ENCODE results near the gene MROH8.
A peak's percentile ranks its signal among the peaks of the same experiment; 100 is the strongest.
"Not testable (repeated sequence)": the region's sequence is repeated elsewhere in the genome, so short reads cannot be mapped to it uniquely, and the experiment has no call there.

MROH8 gene

DNA sequence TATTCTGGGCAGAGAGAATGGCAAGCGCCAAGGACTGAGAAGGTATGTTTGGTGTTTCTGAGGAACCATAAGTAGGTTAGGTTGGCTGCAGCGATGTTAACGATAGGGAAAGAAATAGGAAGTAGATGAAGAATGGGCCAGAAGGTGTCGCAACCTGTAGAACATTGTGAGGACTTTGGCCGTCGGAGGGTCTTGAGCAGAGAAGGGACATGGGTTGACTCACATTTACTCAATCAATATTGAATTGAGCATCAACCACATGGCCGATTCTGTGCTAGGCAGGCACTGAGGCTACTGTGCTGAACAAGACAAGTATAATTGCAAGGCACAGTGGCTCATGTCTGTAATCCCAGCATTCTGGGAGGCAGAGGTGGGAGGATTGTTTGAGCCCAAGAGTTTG lies 27.1 kb downstream of the MROH8 start:
- DNase-seq = no peak

DNA sequence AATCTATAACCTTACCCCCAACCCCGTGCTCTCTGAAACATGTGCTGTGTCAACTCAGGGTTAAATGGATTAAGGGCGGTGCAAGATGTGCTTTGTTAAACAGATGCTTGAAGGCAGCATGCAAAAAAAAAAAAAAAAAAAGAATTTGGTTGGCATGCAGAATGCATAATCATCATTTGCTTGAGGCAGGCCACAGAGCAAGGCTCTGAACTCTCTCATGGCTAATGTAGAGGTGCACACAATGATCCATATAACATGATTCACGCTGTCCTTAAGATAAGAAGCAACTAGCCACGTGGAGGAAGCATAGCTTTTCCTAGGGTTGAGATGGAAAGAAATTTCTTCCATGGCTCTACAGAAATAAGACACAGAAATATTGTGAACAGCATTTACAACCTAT lies 27.8 kb downstream of the MROH8 start:
- DNase-seq = no peak

- DNase-seq = not testable (repeated sequence)
Observed at GRCh38 chr20:37150864-37151263, 28.5 kb downstream of the MROH8 start.

GRCh38 chr20:37147250-37147649 lies 32.1 kb downstream of the MROH8 start:
- no peak for DNase-seq

- no peak for DNase-seq
Observed at GRCh38 chr20:37144856-37145404, 34.4 kb downstream of the MROH8 start.

GRCh38 chr20:37142708-37143107 lies 36.6 kb downstream of the MROH8 start:
- no peak for DNase-seq

DNA sequence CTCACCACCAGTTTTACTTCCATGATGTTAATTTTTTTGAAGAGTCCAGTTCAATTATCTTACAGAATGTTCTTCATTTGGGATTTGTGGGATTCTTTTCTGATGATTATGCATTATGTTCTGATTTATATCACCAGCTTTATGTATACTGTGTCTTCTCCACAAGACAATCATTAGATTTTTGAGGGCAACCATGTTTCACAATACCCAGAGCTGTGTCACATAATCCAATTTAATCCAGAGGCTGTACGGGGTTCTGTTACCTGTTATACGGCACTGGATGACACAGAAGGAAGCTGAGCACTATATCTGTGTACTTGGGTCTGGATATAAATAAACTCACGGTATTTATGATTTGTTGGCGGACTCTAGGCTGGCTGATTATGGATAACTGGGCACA lies 41.8 kb downstream of the MROH8 start:
- no peak for DNase-seq

DNA sequence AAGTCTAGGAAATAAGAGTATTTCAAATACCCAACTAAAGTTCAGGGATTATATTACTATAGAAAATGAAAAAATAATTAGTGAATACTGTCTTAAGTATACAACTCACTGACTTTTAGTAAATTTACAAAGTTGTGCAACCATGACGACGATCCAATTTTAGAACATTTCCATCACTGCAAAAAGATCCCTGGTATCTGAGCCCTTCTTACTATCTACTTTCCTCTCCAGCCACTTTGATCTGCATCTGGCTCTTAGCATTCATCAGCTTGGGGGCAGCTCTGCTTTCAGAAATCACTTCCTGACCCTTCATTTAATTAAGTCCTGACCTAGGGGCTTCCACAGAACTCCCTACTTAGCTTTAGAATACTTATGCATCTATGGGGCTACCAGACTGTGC lies 45.4 kb downstream of the MROH8 start:
- DNase-seq = no peak

DNA sequence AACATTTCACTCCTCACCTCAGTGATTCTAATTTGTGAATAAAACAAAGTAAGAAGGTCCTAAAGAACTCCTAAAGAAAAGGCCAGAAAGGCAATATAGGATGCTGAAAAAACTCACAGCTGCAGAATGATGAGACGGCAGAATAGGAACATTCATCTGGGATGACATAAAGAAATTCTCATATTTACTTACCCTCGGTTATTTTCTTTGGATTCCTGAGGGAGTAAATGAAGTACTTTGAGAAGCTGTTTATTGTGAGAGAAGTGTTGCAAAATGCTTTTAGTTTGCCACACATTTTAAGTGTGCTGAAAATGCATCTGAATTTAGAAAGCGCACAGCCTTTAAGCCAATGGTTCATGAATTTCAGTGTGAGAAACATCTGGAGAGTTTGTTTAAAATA lies 47.9 kb downstream of the MROH8 start:
- no peak for DNase-seq

GRCh38 chr20:37128803-37129202 lies 50.5 kb downstream of the MROH8 start:
- DNase-seq = no peak

DNA sequence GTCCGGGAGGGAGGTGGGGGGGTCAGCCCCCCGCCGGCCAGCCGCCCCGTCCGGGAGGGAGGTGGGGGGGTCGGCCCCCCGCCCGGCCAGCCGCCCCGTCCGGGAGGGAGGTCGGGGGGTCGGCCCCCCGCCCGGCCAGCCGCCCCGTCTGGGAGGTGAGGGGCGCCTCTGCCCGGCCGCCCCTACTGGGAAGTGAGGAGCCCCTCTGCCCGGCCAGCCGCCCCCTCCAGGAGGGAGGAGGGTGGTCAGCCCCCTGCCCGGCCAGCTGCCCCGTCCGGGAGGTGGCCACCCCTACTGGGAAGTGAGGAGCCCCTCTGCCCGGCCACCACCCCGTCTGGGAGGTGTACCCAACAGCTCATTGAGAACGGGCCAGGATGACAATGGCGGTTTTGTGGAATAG lies 53.1 kb downstream of the MROH8 start:
- DNase-seq = not testable (repeated sequence)

DNA sequence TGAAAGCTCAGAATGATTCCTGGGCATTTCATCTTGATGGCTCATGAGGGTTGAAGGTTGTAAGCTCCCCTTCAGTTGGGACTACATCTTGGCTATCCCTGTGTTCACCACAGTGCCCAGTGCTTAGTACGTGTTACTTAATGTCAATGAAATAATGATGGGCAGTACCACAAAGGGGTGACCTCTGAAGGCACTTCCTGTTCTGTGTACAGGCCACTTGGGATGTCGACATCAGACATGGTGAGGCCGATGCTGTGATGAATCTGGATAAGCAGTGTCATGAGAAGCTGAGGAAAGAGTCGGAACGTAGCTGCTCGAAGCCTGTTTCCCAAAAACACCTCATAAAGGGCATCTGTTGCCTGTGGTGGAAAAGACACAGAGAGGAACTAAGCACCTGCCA lies 55.9 kb downstream of the MROH8 start:
- DNase-seq = no peak

DNA sequence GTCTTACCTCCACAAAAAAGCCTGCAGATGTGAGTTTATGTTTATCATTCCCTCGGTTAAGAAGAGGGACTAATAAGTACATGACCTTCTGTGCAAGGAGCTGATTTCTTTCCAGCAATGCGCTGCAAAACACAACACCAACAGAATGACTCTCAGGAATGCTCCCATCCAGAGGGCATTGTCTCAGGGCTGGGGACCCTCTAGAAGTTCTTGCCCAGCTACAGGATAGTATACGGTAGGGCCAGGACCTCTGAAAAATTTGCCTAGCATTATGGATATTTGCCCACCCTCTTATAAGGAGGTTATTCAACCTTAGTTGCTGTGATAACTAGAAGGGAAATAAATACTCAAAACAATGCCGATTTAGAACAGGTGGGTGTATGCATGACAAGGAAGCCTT lies 58.9 kb downstream of the MROH8 start:
- no peak for DNase-seq

DNA sequence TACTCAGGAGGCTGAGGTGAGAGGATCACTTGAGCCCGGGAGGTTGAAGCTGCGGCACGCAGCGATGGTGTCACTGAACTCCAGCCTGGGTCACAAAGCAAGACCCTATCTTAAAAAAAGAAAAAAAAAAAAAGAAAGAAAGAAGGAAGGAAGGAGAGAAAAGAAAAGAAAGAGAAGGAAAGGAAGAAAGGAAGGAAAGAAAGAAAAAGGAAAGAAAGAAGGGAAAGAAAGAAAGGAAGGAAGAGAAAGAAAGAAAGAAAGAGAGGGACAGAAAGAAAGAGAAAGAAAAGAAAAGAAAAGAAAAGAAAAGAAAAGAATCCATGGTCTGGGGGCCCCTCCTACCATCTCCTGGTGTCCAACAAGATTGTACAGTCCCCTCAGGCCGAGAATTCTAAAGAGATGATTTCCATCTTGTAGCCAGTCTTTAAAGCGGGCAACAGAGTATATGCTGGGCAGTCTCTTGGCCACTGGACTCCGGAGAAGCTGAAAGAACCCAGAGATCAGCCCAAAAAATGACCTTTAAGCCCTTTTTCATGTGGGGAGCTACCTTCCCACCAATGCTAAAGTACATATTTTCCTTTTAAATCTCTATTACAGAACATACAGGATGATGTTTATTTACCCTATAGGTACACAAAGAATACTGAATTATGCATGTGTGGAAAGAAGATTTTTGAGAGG lies 59.9 kb downstream of the MROH8 start:
- no peak for DNase-seq

GRCh38 chr20:37114012-37114411 lies 65.3 kb downstream of the MROH8 start:
- no peak for DNase-seq

DNA sequence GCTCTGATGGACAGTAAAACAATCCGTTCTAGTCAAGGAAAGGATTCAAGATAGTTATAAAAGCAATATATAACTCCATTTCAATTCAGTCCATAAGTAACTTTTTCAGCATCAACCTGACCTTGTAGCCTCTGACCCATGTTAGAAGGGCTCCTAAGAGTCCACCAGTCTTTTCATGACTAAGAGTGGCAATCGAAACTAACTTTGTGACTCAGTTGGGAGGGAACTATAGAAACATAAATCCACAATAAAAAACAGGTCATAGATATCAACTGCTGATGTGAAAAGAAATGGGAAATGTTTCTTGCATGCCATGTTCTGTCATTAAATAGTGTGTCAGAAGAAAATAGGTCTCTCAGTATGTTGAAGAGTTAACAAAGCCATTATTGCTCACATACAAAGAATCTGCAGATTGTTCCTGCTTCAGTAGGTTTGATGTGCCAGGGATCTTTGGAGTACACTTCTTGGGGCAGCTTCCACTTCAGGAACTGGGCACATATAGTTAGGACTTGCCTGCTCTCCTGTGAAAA lies 67.4 kb downstream of the MROH8 start:
- no peak for DNase-seq

GRCh38 chr20:37108676-37109075 lies 70.7 kb downstream of the MROH8 start:
- DNase-seq = no peak

DNA sequence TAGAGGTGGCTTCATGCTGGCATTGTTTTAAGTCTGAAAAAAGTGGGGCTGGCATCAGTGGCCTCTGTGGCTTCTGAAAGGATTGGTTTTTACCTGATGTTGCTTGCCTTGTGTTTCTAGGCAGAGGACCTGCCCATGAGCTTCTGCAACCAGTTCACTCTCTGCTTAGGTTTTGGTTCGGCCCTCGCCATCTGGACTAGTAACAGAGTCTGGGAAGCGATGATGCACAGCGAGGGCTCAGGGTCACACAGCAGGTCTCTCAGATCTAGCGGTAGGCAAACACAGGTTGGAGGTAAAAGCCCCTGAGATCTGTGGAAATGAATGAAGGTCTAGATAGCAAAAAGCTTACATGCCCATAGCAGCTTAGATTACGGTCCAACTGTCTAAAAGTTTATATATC lies 76.8 kb downstream of the MROH8 start:
- no peak for DNase-seq

DNA sequence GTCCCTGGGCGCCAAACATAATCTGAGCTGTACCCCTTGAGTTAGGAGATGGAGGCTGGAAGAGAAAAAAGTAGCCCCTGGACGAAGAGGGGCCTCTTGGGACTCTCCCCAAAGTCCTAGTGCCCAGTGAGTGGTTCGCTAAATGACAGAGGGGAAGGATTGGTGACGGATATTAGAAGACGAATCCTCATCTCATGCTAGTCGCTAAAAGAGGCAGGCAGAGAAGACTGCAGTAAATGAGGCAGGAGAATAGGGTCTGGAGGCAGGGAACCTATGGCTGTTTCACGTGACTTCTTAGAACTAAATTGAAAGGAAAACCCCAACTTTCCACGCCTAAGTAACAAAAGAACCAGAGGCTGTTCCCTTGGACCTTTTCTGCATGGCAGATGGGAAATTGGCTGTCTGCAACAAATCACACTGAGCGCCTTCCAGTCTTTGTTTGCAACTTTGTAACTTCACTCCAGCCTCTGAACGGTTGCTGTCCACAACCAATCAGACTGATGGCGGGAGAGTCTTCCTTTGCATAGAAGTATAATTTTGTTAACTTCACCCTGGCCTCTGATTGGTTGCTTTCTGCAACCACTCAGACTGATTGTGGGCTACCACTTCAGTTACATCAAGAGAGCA lies 82.8 kb downstream of the MROH8 start:
- peak; percentile 17 for DNase-seq

GRCh38 chr20:37095599-37096414 lies 83.5 kb downstream of the MROH8 start, which contains the start of gene RBL1:
RBL1 (minus strand) TSS chr20:37095997; CDS start chr20:37095928, 69 bp downstream.
- peak; percentile 87 for DNase-seq

DNA sequence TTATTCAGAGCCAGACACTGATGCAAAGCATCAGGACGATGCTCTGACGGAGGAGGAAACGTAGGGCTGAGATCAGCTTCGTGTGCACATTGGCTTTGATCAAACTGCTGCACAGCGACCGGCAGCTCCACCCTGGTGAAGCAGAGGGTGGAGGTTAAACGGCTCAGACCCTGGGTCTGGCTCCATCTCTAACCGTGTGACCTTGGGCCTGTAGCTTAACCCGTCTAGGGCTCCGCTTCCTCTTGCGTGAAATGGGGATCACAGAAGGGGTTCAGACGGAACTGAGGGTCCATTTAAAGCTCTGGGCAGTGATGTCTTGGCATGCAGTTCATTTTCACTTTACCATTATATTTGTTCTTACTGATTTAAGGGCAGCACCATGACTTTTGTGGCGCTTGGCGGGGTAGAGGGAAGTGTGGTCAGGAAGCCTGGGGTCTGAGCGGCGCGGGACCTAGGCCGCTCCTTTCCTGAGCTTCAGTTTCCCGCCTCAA lies 84.2 kb downstream of the MROH8 start:
- DNase-seq = no peak

- DNase-seq = no peak
Observed at GRCh38 chr20:37090407-37090806, 88.9 kb downstream of the MROH8 start.

GRCh38 chr20:37081717-37082289 lies 97.5 kb downstream of the MROH8 start:
- DNase-seq = no peak

Measured in midbrain (tissue), 1 donor.